Left ventricle myocardium inferior (tissue), 1 donor: ENCODE measurements around the gene CXXC4. TPM values are rescaled to one million over a fixed set of nuclear protein-coding genes. Genes with fewer than 3 reads are reported as not detected.
A peak's percentile ranks its signal among the peaks of the same experiment; 100 is the strongest.

Experiments
- DNase-seq: peaks from one replicate; pipeline ENCODE4 v3.0.0-alpha.2; 2020
- H3K27ac ChIP-seq: fragments of 200-600 bp; replicated peaks from 2 replicates; pipeline ENCODE4 v1.8.0; 2021
- H3K27me3 ChIP-seq: fragments of 200-600 bp; 2 replicates; pipeline ENCODE4 v1.8.0; 2021; ENCODE audit warnings: low read depth
- H3K36me3 ChIP-seq: fragments of 200-600 bp; 2 replicates; pipeline ENCODE4 v1.8.0; 2021
- H3K4me1 ChIP-seq: fragments of 200-600 bp; 2 replicates; pipeline ENCODE4 v1.8.0; 2021
- H3K4me3 ChIP-seq: fragments of 200-600 bp; 2 replicates; pipeline ENCODE4 v1.8.0; 2021; ENCODE audit warnings: mild to moderate bottlenecking, moderate library complexity
- H3K9me3 ChIP-seq: fragments of 200-600 bp; replicated peaks from 2 replicates; pipeline ENCODE4 v1.8.0; 2021
- CTCF ChIP-seq: fragments of 200-600 bp; IDR thresholded peaks from 2 replicates; pipeline ENCODE4 v1.8.0; 2021; ENCODE audit warnings: antibody characterized with exemption, mild to moderate bottlenecking, borderline replicate concordance
- intact Hi-C: fragments of 100-400 bp; cut with micrococcal nuclease; formaldehyde crosslinking; loops from one replicate; pipeline ENCODE4 v1.11.0; 2022
- total RNA-seq: library from RNA; stranded (reverse); fragmentation: NEBNext Ultra II Directional; extraction: Animal tissue kit (Norgen Biotek cat#: 25700); gene quantifications from one replicate; pipeline ENCODE4 v1.2.1, GENCODE V29; 2021
- donor health status: DM: no; HTN: yes; CAD: no; lungs with severe emphysema.

CXXC4 gene
- total RNA-seq, 1 donor from 2014 or later: 4.5 TPM

DNA sequence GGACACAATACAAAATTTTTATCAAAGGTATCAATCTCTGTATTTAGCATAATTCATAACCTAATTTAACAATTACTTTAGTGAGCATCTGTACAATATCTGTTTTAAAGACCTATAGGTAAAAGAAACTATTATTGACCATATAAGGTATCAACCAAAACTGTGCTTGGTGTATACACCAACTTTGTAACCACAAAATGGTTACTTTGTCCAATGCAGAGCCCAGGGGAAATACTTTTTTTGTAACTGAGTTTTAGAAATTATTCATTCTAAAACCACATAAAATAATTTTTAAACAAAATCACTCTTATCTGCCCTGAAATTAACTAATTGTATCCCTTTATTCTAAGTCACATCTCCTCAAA is 5.0 kb downstream of the CXXC4 start:
- Histone ChIP-seq H3K27ac (peak overlapping the region; percentile 90), H3K4me3 (no peak overlapping the region), H3K4me1 (peaks cover 35% of the 10 kb centered on the region), H3K27me3 (peaks cover 4% of the 10 kb centered on the region), H3K36me3 (no peaks in the 10 kb centered on the region), H3K9me3 (no peaks in the 10 kb centered on the region)
- no peak for DNase-seq
- intact Hi-C loops: no loop called here
- no peak for TF ChIP-seq CTCF

DNA sequence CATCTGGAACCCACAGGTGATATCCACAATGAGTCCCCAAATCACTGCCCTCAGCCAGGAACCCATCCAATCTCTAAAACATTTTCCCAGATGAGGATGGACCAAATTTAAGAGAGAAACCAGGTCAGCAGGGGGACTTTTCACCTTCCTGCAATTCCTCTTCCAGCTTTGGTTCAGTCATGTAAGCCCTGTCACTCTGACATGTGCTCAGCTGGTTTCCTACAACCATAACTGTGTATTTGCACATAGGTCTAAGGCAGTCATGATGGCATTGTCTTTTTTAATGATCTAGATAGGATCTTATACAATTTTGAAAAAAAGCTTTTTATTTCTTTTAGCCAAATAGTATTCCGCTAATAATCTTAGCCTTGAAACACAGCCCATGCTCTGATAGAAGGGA is 6.5 kb downstream of the CXXC4 start:
- H3K4me1 ChIP-seq: peaks cover 24% of the 10 kb centered on the region
- intact Hi-C loops: no loop called here
- no peak overlapping the region for H3K27ac ChIP-seq
- no peak for TF ChIP-seq CTCF
- no peaks in the 10 kb centered on the region for H3K36me3 ChIP-seq
- no peaks in the 10 kb centered on the region for H3K9me3 ChIP-seq
- H3K4me3 ChIP-seq: no peak overlapping the region
- H3K27me3 ChIP-seq: peaks cover 4% of the 10 kb centered on the region
- DNase-seq: no peak

GRCh38 chr4:104486716-104487504 is 7.8 kb downstream of the CXXC4 start:
- intact Hi-C loops: no loop called here
- no peak overlapping the region for H3K4me3 ChIP-seq
- H3K36me3 ChIP-seq: no peaks in the 10 kb centered on the region
- no peaks in the 10 kb centered on the region for H3K9me3 ChIP-seq
- H3K27ac ChIP-seq: no peak overlapping the region
- TF ChIP-seq CTCF: no peak
- H3K27me3 ChIP-seq: peaks cover 4% of the 10 kb centered on the region
- peaks cover 15% of the 10 kb centered on the region for H3K4me1 ChIP-seq
- no peak for DNase-seq

DNA sequence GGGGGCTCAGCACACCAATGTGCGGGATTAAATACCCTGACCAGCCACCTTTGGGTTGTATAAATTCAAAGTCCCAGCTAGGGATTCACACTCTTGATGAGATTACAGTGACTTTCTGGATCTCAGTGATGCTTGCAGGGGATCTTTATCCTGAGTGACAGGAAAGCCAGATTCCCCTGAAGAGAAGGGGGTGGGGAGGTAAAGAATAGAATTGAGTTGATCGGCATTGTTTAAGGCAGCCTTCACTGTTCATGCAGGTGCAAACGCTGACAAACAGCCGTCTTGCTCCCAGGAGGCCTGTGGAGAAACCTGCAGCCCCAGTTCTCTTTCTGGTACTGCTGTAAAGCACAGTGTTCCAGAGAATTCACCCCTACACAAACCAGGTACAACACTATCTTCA is 19.0 kb downstream of the CXXC4 start:
- TF ChIP-seq CTCF: no peak
- no peak for DNase-seq
- no peaks in the 10 kb centered on the region for H3K36me3 ChIP-seq
- H3K9me3 ChIP-seq: no peaks in the 10 kb centered on the region
- no peaks in the 10 kb centered on the region for H3K27me3 ChIP-seq
- no peak overlapping the region for H3K27ac ChIP-seq
- no peaks in the 10 kb centered on the region for H3K4me1 ChIP-seq
- intact Hi-C loops: no loop called here
- no peak overlapping the region for H3K4me3 ChIP-seq

- Histone ChIP-seq H3K9me3 (no peaks in the 10 kb centered on the region), H3K27ac (no peak overlapping the region), H3K27me3 (no peaks in the 10 kb centered on the region), H3K4me3 (no peak overlapping the region), H3K36me3 (no peaks in the 10 kb centered on the region), H3K4me1 (no peaks in the 10 kb centered on the region)
- no peak for DNase-seq
- intact Hi-C loops: no loop called here
- TF ChIP-seq CTCF: no peak
Measured at GRCh38 chr4:104472766-104473165, 21.9 kb downstream of the CXXC4 start.
